ENCODE measurements around the gene RARG.

DNA sequence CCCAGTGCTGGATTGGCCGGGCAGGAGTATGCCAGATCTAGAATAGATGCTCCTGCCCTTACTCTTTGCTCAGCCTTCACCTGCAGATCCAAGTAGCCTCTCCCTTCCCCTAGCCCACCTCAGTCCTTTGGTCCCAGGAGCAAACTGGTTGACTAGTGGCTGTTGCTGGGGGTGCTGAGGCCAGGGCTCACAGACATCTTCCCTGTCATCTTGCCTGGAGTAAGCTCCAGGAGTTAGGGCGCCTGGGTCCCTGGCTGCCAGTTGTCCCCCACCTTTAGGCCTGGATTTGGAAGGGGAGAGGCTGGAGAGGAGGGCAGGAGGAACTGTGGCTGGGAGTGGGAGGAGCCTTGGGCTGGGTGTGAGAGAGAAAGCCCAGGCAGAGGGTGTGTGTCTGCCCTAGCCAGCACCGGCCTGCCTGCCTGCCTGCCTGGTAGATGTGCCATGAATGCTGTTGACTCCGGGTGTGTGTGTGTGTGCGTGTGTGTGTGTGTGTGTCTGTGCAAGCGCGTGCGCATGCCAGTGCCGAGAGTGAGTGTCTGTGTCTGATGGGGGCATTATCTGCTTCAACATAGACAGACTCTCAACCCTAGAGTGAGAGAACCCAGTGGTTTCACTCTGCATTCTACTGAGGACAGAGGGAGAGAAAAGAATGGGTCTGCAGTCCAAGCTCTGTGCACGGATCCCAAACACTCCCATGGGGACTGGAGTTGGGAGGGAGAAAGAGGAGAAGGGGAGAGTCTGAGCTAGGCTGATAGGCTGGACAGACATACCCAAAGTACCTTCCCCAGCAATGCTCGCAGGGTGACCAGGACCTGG, 845 bp upstream of the RARG start:
- TF ChIP-seq POLR2AphosphoS5 (IDR thresholded peaks at IDR 0.05; ENCODE audit: borderline replicate concordance, low read depth, low read length) (no peak), FOXP2 (optimal IDR thresholded peaks at IDR 0.05; ENCODE audit: control extremely low read depth, extremely low read length, insufficient read depth) (no peak)
